Measurements from ENCODE around the gene CAPRIN2.

DNA sequence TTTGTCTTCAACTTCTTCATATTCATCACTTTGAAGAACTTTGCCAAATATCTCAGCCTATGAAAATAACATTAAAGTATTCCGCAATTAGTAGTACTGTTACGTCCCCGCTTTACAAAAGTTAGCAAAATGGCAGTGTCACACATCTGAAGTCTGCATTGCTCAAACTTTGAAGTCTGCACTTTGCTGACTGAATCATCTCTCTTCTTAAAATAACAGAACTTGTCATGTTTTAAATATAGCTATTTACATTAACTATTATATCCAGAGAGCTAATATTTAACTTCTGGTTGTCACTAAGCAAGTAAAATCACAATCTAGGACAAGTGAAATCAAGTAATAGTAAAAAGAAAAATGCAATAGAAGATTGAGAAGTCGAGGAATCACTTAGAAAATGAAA lies 93.5 kb downstream of the CAPRIN2 start:
- no peak for TF ChIP-seq CTCF (conservative IDR thresholded peaks at IDR 0.05)
- TF ChIP-seq EZH2 (IDR thresholded peaks at IDR 0.05; ENCODE audit: low read depth), result no peak
